Measurements from ENCODE around the gene DNAJC7.
"Not testable (repeated sequence)": the region's sequence is repeated elsewhere in the genome, so short reads cannot be mapped to it uniquely, and the experiment has no call there.

DNAJC7 gene

GRCh38 chr17:42040818-42041217 is 23.6 kb upstream of the DNAJC7 start:
- DNase-seq: no peak

GRCh38 chr17:42039794-42040763 is 22.8 kb upstream of the DNAJC7 start:
- DNase-seq: no peak

GRCh38 chr17:42038221-42038973 is 21.2 kb upstream of the DNAJC7 start:
- no peak for DNase-seq

GRCh38 chr17:42034059-42034458 is 16.8 kb upstream of the DNAJC7 start:
- no peak for DNase-seq

GRCh38 chr17:42031584-42031983 is 14.3 kb upstream of the DNAJC7 start:
- no peak for DNase-seq

GRCh38 chr17:42028791-42029127 is 11.5 kb upstream of the DNAJC7 start:
- DNase-seq: no peak

- DNase-seq: no peak
Observed at GRCh38 chr17:42027961-42028790, 10.9 kb upstream of the DNAJC7 start.

GRCh38 chr17:42027590-42027889 is 10.3 kb upstream of the DNAJC7 start:
- DNase-seq: no peak

- no peak for DNase-seq
Observed at GRCh38 chr17:42026857-42027589, 9.8 kb upstream of the DNAJC7 start.

- no peak for DNase-seq
Observed at GRCh38 chr17:42025936-42026335, 8.7 kb upstream of the DNAJC7 start.

- DNase-seq: no peak
Observed at GRCh38 chr17:42025191-42025579, 7.9 kb upstream of the DNAJC7 start.

- DNase-seq: no peak
Observed at GRCh38 chr17:42023524-42024349, 6.5 kb upstream of the DNAJC7 start.

GRCh38 chr17:42020845-42021244 is 3.6 kb upstream of the DNAJC7 start:
- not testable (repeated sequence) for DNase-seq

- peak; percentile 89 for DNase-seq
Observed at GRCh38 chr17:42019509-42020404, 2.5 kb upstream of the DNAJC7 start, which contains the start of gene NKIRAS2. NKIRAS2 (plus strand) TSS chr17:42020090; CDS start chr17:42021578, 1,488 bp downstream.

GRCh38 chr17:42018988-42019387 is 1.7 kb upstream of the DNAJC7 start:
- no peak for DNase-seq

GRCh38 chr17:42018339-42018738 is 1.1 kb upstream of the DNAJC7 start:
- no peak for DNase-seq

GRCh38 chr17:42017866-42018200 is 594 bp upstream of the DNAJC7 start:
- no peak for DNase-seq

- no peak for DNase-seq
Observed at GRCh38 chr17:42016411-42016831, 818 bp downstream of the DNAJC7 start.

- not testable (repeated sequence) for DNase-seq
Observed at GRCh38 chr17:42013740-42014139, 3.5 kb downstream of the DNAJC7 start.

- not testable (repeated sequence) for DNase-seq
Observed at GRCh38 chr17:42012363-42012762, 4.9 kb downstream of the DNAJC7 start.

Measured in NK-92 treated with Interleukin-12 subunit alpha and Interleukin-12 subunit beta, amount 100 ng/mL, for 24 hours (cell line).